ENCODE results near the gene RNF181. TPM values are rescaled to one million over a fixed set of nuclear protein-coding genes. Genes with fewer than 3 reads are reported as not detected.

RNF181 gene
- total RNA-seq, 1 experiment from 2014 or later = 77.5 TPM

GRCh38 chr2:85593023-85593422 lies 2.5 kb upstream of the RNF181 start:
- H3K9me2 ChIP-seq (ENCODE audit: insufficient read depth) = no peaks in the 10 kb centered on the region
- no peak for ATAC-seq
- H3K4me3 ChIP-seq (replicated peaks in 1 of 2; ENCODE audit: low read depth in 1 of 2, low read length in 2 of 2) = no peak overlapping the region
- ChIA-PET RAD21 (ENCODE audit: low non-redundant PET in 1 of 2, low total read pairs in 2 of 2, uncharacterized antibody in 2 of 2, unreplicated experiment in 2 of 2) (interaction anchor here in 1 of 2 experiments (0.6 kb wide), 1 partner anchor 132 kb away, joined by 7 read pairs; no protein-coding TSS in a partner anchor), CTCF (no interaction called here), POLR2A (interaction anchor here (0.6 kb wide), 1 partner anchor 12 kb away, joined by 4 read pairs; no protein-coding TSS in a partner anchor)
- peaks cover 8 to 28% of the 10 kb centered on the region in 2 experiments; a peak in 3 of 4 replicates for H3K4me1 ChIP-seq (ENCODE audit: control insufficient read depth in 1 of 2, insufficient read depth in 2 of 2, low read length in 2 of 2)
- no peaks in the 10 kb centered on the region for H3K9me3 ChIP-seq (ENCODE audit: control insufficient read depth in 1 of 2, insufficient read depth in 1 of 2, low read depth in 1 of 2, low read length in 2 of 2)
- no TSS peak for BruUV-seq (replicated peaks)
- no peak overlapping the region for H3K9ac ChIP-seq (ENCODE audit: low read length)
- peaks cover 3 to 4% of the 10 kb centered on the region in 2 experiments; a peak in 2 of 4 replicates for H3K36me3 ChIP-seq (ENCODE audit: control insufficient read depth in 1 of 2, insufficient read depth in 2 of 2, low read length in 2 of 2)
- no peak for DNase-seq (ENCODE audit: low read depth, low spot score)
- no peak overlapping the region for H3K27ac ChIP-seq (ENCODE audit: low read depth, low read length)
- peaks cover 18% of the 10 kb centered on the region for H3K79me2 ChIP-seq (ENCODE audit: insufficient read depth, low read length)
- H3K27me3 ChIP-seq (ENCODE audit: insufficient read depth, low read length) = no peaks in the 10 kb centered on the region
- H2AFZ ChIP-seq (ENCODE audit: low read depth, low read length, poor library complexity, severe bottlenecking) = no peak overlapping the region
- no peak overlapping the region for H3K4me2 ChIP-seq (ENCODE audit: low read length)
- no peaks in the 10 kb centered on the region for H4K20me1 ChIP-seq (ENCODE audit: insufficient read depth)
- intact Hi-C loops (cut with micrococcal nuclease) = no loop called here
- TF ChIP-seq ZBTB33 (IDR thresholded peaks at IDR 0.05; ENCODE audit: extremely low read depth, insufficient replicate concordance, low read length) (no peak), REST (IDR thresholded peaks at IDR 0.05; ENCODE audit: low read depth) (no peak), YY1 (IDR thresholded peaks at IDR 0.05; ENCODE audit: extremely low read depth, insufficient replicate concordance, low read depth, low read length) (no peak), TCF7L2 (IDR thresholded peaks at IDR 0.05; ENCODE audit: borderline replicate concordance, extremely low read depth, insufficient read depth, insufficient read length) (no peak), CTCF (IDR thresholded peaks at IDR 0.05 in 2 of 3, conservative IDR thresholded peaks at IDR 0.05 in 1 of 3; ENCODE audit: borderline replicate concordance in 1 of 3, insufficient read depth in 1 of 3, low read depth in 2 of 3, low read length in 2 of 3) (no peak), CEBPB (IDR thresholded peaks at IDR 0.05; ENCODE audit: low read depth) (no peak), RAD21 (IDR thresholded peaks at IDR 0.05; ENCODE audit: low read depth) (no peak), SP1 (IDR thresholded peaks at IDR 0.05; ENCODE audit: low read depth) (no peak)
